ENCODE measurements around the gene WDR83.
"Not testable (repeated sequence)": the region's sequence is repeated elsewhere in the genome, so short reads cannot be mapped to it uniquely, and the experiment has no call there.

Gene WDR83

DNA sequence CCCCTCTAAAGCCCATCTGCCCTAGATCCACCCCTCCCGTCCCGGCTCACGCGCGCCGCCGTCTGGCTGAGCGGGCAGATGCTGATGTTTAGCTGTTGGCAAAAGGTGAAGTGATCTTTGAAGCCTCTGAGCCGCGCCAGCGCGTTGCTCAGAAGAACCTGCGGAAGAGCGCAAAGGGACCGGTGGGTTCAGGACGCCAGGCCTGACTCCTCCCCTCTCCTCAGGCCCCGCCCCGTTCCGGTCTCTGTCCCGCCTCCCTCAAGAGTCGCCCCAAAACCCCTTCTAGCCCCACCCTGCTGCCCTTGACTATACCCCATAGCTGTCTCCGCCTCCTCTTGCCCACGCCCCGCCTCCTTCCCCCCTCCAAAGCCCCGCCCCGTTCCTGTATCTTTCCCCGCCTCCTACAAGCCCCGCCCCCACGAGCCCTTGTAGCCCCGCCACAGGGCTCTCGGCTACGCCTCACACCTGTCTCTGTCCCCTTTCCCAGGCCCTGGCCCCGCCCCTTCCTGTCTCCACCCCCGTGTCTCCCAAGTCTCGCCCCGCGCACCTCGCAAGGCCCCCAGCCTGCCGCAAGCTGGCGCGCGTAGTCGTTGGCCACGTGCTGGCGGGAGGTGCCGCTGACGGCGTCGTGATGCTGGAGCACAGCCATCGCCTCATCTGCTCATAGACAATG, 9.6 kb upstream of the WDR83 start:
- DNase-seq, result no peak

DNA sequence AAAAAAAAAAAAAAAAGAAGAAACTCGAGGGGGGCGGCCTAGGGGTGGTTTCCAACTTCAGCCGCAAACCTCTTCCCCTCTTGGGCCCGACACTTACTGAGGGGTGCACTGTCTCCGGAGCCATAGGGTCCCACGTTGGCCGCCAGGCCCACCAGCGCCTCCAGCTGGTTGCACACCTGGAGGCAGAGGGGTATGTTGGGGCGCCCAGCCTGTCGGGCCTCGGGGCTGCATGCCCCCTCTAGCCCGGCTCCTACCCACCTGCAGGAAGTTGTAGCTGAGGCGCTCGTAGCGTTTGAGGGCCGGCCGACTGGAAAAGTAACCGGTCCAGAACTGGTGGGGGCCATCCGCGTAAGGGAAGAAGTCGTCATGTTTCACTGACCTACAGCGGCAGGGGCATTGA, 8.6 kb upstream of the WDR83 start:
- no peak for DNase-seq

DNA sequence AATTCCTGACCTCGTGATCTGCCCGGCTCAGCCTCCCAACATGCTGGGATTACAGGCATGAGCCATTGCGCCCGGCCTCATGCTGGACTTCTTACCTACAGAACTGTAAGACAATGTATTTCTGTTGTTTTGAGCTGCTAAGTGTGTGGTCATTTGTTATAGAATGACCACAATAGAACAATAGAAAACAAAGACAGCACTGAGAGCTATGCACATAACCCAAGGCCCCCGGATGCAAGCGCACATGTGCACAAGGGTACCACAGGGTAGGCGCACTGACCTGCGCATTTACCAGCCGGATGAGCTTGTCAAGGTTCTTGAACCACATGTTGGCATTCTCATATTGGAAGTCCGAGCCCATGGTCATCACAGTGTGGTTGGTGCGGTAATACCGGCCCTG, 5.6 kb upstream of the WDR83 start:
- DNase-seq, result no peak

DNA sequence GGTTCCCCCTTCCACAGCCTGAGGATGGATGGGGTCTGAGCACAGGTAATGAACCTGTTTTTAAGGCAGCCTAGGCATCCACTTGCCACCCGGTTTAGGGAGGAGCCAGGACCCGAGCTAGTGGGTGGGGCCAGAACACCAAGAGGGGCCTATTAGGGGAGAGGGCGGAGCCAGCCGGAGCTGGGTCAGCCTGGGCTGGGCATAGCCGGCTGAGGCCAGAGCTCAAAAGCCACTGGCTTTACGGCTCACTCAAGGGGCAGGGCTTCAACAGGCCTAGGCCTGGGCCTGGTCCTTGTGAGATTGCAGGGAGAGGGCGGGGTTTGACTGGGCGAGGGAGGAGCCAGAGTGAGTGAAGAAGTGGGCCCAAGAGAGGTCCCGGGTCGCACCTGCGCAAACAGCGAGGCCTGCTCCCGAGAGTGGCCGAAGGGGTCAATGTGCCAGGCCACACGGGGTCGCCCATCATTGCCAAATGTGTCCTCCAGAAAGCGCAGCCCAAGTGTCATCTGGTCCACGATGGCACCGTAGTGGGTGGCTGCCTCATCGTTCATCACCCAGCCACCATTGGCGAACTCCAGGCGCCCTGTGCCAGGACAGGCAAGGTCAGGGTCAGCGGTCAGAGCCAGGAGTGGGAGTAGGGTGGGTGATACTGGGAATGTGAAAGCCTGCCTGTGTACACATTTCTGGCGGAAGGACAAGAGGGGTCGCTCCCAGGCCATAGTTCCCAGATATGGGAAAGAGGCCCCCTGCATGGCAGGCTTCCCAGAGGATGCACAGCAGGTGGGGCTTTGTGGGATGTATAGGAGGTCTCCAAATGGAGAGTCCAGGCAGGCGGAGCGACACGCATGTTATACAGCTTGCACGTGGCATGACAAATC, 2.0 kb upstream of the WDR83 start:
- peak; percentile 32 for DNase-seq

GRCh38 chr19:12665281-12665573, 1.4 kb upstream of the WDR83 start:
- DNase-seq, result no peak

DNA sequence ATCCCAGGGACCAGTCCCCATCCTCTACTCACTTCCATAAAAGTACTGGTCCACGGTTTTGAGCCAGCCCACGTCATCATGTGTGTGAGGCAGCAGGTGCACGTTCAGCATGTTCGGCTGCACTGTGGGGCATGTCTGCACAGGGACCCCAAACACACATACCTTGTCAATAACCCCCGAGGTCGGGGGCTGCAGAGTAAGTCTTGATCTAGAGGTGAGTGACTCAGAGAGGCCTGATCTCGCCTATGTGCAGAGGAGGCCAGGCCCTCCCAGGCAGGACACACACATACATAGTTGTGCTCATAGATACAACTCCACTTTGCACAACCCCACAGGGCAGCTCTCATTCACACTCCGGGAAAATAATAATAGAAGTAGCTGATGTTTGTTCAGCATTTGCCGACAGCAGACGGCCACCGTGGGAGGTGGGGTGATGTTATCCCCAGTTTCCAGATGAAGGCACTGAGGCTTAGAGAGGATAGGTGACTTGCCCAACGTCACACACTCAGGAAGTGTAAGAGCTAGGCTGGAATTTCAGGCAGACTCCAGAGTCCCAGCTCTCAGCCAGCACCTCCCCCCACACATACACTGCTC, 839 bp upstream of the WDR83 start:
- no peak for DNase-seq

DNA sequence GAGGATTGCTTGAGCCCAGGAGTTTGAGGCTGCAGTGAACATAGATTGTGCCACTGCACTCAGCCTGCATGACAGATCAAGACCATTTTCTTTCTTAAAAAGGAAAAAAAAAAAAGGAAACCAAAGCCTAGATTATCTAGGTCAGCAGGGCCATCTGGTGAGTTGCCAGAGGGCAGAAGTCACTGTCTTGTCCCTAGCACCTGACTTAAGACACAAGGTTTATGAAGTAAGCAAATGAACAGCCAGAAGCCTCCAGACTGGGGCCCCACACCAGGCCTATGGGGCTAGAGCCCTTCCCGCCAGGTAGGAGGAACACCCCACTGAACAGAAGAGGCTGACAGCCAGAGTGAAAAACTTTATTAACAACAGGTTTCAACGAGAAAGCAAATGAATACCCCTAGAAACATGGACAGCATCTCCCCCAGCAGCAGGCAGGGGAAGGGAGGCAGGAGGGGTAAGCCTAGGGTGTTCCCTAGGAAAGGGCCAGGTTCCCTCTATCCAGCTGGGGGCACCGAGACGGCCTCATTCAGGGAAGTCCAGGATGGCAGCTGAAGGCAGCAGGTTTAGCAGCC, 1.2 kb downstream of the WDR83 start:
- no peak for DNase-seq

GRCh38 chr19:12668346-12668745, 1.7 kb downstream of the WDR83 start:
- DNase-seq, result no peak

GRCh38 chr19:12668932-12669269, 2.3 kb downstream of the WDR83 start:
- DNase-seq, result peak; percentile 75

DNA sequence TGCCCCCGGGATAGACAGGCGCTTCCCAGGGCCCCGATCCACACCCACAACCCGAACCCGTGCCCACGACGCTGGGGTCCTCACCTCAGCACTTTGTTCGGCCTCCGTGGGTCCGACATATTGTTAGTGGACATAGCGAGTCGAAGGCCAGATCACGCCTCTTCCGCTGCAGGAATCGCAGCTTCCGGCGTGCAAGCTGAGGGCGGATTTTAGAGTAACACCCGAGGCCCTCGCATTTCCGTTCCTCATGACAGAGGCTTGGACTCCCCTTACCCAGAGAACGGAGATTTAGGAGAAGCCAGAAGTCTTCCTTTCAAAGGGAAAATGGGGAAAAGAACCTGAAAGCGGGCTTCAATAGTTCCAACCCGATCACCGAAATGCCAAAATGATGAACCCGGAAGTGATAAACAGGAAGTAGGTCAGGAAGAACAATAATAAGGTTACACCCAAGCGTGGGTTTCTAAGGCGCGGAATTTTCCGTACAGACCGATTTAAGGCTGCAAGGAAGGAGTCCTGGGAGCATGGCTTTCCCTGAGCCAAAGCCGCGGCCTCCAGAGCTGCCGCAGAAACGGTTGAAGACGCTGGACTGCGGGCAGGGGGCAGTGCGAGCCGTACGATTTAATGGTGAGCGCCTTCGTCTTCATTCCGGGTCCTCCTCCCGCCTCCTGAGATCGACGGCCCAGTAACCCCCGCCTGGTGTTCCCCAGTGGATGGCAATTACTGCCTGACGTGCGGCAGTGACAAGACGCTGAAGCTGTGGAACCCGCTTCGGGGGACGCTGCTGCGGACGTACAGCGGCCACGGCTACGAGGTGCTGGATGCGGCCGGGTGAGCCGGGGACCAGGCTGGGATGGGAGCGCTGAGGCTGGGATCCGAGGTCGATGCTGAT, 2.9 kb downstream of the WDR83 start:
- peak; percentile 84 for DNase-seq

DNA sequence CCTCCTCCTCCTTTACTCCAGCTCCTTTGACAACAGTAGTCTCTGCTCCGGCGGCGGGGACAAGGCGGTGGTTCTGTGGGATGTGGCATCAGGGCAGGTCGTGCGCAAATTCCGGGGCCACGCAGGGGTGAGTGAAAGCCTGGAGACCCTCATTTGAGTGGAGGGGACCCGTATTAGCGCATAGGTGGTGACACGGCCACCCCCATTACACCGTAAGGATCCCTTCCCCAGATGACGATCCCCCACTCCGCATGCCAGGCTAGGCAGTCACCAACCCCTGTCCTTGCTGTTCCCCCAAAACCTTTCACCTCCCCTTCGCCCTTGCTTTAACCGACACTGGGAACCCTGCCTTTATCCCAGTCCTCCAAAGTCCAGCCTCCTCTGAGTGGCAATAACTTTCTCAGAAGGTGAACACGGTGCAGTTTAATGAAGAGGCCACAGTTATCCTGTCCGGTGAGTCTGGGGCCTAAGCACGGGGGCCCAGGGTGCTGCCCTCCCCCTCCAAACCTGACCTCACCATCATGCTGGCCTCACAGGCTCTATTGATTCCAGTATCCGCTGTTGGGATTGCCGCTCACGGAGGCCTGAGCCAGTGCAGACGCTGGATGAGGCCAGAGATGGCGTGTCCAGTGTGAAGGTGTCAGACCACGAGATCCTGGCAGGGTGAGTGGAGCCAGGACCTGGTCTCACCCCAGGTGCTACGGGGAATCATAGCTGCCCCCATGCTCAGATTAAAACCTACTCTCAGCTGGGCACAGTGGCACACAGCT, 3.7 kb downstream of the WDR83 start:
- no peak for DNase-seq

GRCh38 chr19:12672744-12673143, 6.1 kb downstream of the WDR83 start:
- DNase-seq, result no peak

DNA sequence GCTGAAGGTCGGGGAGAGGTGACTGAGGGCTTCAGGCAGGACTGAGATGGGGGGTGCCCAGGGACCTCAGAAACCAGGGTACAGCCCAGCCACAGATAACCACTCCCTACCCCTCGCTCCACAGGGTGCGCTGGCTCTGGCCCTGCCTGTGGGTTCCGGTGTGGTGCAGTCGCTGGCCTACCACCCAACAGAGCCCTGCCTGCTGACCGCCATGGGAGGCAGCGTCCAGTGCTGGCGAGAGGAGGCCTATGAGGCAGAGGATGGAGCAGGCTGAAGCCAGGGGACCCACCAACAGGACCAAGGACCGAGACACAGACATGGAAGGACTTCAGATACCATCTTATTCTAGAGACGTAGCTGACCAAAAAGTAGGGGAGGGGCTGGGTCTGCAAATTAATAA, 8.8 kb downstream of the WDR83 start:
- DNase-seq, result no peak

GRCh38 chr19:12675940-12676339, 9.3 kb downstream of the WDR83 start:
- DNase-seq, result no peak

DNA sequence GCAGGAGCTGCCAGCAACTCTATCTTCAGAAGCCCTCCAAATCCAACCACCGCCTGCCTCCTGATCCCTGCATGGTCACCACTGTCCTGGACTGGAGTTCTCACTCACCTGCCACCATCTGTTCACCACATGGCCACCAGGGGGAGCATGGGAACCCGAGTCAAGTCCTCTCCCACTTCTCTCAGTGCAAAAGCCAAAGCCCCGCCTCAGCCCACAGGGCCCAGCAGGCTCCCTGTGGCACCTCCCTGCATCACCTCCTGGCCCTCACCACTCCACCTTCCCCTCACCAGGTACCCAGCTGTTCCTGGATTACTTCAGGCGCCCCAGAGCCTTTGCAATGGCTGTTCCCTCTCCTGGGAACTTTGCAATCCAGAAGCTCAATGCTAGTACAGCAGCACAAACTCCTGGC, 9.8 kb downstream of the WDR83 start:
- DNase-seq, result peak; percentile 79

- DNase-seq, result no peak
Measured at GRCh38 chr19:12676928-12677327, 10.3 kb downstream of the WDR83 start.

DNA sequence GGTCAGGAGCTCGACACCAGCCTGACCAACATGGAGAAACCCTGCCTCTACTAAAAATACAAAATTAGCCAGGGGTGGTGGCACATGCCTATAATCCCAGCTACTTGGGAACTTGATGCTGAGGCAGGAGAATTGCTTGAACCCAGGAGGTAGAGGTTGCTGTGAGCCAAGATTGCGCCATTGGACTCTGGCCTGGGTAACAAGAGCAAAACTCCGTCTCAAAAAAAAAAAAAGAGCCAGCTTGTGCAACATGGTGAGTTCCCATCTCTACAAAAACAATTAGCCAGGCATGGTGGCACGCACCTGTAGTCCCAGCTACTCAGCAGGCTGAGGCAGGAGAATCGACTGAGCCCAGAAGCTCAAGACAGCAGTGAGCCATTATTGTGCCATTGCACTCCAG, 11.4 kb downstream of the WDR83 start:
- DNase-seq, result not testable (repeated sequence)

DNA sequence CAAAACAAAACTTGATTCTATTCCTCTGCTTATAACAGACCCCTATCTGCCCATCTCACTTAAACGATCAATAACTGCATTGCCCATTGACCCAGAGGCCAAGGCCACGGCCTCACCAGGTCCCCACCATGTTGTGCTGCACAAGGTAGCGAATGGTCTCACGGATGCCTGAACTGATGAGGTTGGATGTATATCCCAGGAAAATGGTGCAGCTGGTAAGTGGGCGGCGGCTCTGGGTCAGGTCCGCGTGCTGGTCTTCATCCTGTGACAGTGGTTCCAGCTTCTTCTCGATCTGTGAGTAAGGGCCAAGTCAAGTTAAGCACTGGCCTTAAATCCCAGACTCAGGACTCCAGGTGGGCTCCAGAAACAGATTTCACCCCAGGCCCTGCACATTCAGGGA, 13.4 kb downstream of the WDR83 start:
- no peak for DNase-seq

DNA sequence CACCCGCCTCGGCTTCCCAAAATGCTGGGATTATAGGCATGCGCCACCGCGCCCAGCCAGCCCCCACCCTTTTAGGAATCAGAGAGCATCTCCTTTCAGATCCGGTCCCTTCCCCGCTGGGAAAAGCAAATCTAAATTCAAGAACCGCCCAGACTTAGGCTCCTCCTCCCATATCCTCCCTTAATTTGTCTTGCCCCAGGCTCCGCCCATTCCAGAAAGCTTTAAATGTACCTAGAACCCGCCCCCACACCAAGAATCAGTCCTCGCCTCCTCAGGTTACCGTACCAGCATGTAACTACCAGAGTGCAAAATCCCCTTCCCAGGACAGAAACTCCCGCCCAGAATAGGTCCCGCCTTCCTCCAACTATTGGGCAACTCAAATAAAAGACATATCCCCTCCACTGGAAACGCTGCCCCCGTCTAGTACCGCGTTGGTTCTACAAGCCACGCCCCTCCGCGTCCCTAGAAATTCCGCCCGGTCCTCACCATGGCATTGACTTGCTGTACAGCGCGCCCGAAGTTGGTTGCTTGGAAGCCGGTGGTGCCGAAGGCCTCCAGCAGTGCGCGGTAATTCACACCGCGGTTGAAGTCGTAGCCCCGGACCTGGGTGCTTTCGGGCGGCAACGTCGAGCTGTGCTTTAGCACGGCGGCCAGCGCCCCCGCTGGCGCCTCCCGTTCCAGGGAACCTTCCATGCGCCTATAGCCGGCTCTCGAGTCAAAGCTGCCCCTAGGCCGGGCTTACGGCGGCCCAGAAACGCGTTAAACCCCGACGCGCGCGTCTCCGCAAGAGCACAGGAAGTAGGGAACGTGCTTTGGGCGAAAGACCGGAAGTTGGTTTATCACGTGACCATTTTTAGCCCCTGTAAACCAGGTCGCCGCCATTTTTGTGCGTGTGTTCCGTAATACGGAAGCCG, 14.7 kb downstream of the WDR83 start, which contains the start of gene DHPS:
Gene DHPS (minus strand): TSS at position 807 of the 914 bp plus-strand sequence. CDS start 114 bp downstream, at position 693.
- peak; percentile 99 for DNase-seq

GRCh38 chr19:12685831-12686230, 19.2 kb downstream of the WDR83 start:
- no peak for DNase-seq
